Progenitor cell of endocrine pancreas (in vitro differentiated cells): ENCODE results near the gene IPO9. TPM values are rescaled to one million over a fixed set of nuclear protein-coding genes. Genes with fewer than 3 reads are reported as not detected.

Experiments
- DNase-seq: peaks from one replicate; pipeline ENCODE4 v3.0.0; 2021; ENCODE audit warnings: low spot score; ENCODE audit not compliant: unreplicated experiment
- H3K27ac Mint-ChIP-seq: 2 replicates; pipeline ENCODE4 v1.8.0; 2021; ENCODE audit warnings: mild to moderate bottlenecking, moderate library complexity, mixed read lengths
- H3K27me3 Mint-ChIP-seq: 2 replicates; pipeline ENCODE4 v1.8.0; 2021; ENCODE audit warnings: mixed read lengths
- H3K36me3 Mint-ChIP-seq: 2 replicates; pipeline ENCODE4 v1.8.0; 2022; ENCODE audit warnings: mixed read lengths; ENCODE audit not compliant: insufficient read depth
- H3K4me1 Mint-ChIP-seq: 2 replicates; pipeline ENCODE4 v1.8.0; 2021; ENCODE audit warnings: low read depth, mixed read lengths
- H3K4me3 Mint-ChIP-seq: 2 replicates; pipeline ENCODE4 v1.8.0; 2021; ENCODE audit warnings: low read depth, mild to moderate bottlenecking, moderate library complexity, mixed read lengths
- H3K9me3 Mint-ChIP-seq: 2 replicates; pipeline ENCODE4 v1.8.0; 2021; ENCODE audit warnings: low read depth, mixed read lengths
- CTCF ChIP-seq: fragments of 200-600 bp; sonication (generic); IDR thresholded peaks from one replicate; pipeline ENCODE4 v1.5.0; 2021; ENCODE audit warnings: antibody characterized with exemption, mild to moderate bottlenecking; ENCODE audit not compliant: unreplicated experiment
- total RNA-seq: library from RNA; stranded (reverse); gene quantifications from 2 replicates; pipeline ENCODE4 v1.2.1, GENCODE V29; 2021

The IPO9 gene
- total RNA-seq, 1 donor from 2014 or later, result 99.8 TPM

DNA sequence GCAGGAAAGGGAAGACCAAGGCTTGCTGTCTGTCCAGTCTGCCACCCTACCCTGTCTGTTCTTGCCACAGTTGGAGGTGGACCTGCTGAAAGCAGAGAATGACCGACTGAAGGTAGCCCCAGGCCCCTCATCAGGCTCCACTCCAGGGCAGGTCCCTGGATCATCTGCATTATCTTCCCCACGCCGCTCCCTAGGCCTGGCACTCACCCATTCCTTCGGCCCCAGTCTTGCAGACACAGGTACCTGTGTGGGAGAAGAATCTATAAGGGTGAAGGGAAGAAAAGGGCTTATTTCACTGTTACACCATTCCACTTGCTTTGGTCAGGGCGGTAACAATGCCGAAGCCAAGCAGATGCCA lies 20.3 kb upstream of the IPO9 start:
- Mint-ChIP-seq H3K9me3 (no peaks in the 10 kb centered on the region), H3K27me3 (no peaks in the 10 kb centered on the region), H3K4me3 (no peak overlapping the region), H3K27ac (no peak overlapping the region), H3K36me3 (peaks cover 43% of the 10 kb centered on the region), H3K4me1 (no peaks in the 10 kb centered on the region)
- DNase-seq, result no peak
- no peak for TF ChIP-seq CTCF

- H3K9me3 Mint-ChIP-seq, result no peaks in the 10 kb centered on the region
- H3K36me3 Mint-ChIP-seq, result peaks cover 40% of the 10 kb centered on the region
- H3K4me1 Mint-ChIP-seq, result no peaks in the 10 kb centered on the region
- no peak overlapping the region for H3K4me3 Mint-ChIP-seq
- TF ChIP-seq CTCF, result no peak
- no peak for DNase-seq
- no peaks in the 10 kb centered on the region for H3K27me3 Mint-ChIP-seq
- H3K27ac Mint-ChIP-seq, result no peak overlapping the region
These were observed 19.1 kb upstream of the IPO9 start for GRCh38 chr1:201809876-201810275.

GRCh38 chr1:201810466-201811216 lies 18.3 kb upstream of the IPO9 start:
- no peak for TF ChIP-seq CTCF
- H3K27me3 Mint-ChIP-seq, result no peaks in the 10 kb centered on the region
- H3K9me3 Mint-ChIP-seq, result no peaks in the 10 kb centered on the region
- H3K36me3 Mint-ChIP-seq, result peaks cover 42% of the 10 kb centered on the region
- H3K4me3 Mint-ChIP-seq, result no peak overlapping the region
- H3K27ac Mint-ChIP-seq, result no peak overlapping the region
- no peak for DNase-seq
- no peaks in the 10 kb centered on the region for H3K4me1 Mint-ChIP-seq

DNA sequence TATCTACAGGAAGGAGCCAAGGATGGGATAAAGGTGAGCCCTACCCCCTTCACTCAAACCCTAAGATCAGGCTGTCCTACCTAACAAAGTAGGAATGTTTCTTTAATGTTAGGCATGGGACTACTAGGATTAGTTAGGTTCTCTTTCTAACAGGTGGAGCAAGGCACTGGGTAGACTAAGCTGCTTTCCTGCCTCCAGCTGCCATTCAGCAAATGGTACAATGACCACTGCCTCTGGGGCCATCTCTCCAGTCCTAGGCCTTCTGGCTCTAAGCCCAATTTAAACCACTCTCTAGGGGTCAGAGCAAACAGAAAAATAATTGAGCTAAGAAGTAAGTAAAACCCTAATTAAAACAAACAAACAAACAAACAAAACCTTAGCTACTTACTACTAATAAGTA lies 15.7 kb upstream of the IPO9 start:
- H3K9me3 Mint-ChIP-seq, result no peaks in the 10 kb centered on the region
- H3K36me3 Mint-ChIP-seq, result peaks cover 41% of the 10 kb centered on the region
- DNase-seq, result no peak
- no peak overlapping the region for H3K4me3 Mint-ChIP-seq
- no peak for TF ChIP-seq CTCF
- H3K27ac Mint-ChIP-seq, result peak overlapping the region; percentile 56
- no peaks in the 10 kb centered on the region for H3K27me3 Mint-ChIP-seq
- H3K4me1 Mint-ChIP-seq, result no peaks in the 10 kb centered on the region

DNA sequence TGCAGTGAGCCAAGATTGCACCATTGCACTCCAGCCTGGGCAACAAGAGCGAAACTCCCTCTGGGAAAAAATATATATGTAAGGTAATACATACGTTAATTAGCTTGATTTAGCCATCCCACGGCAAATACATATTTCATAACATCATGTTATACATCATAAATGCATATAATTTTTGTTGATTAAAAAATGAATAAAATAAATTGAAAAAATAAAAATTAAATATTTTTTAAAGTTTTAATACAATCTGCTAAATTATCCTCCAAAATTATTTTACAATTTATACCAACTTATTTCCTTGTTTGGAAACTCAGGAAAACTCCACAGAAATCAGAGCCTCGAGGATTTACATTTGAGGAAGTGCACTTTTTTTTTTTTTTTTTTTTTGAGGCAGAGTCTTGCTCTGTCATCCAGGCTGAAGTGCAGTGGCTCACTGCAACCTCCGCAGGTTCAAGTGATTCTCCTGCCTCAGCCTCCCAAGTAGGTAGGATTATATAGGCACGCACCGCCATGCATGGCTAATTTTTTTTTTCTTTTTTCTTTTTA lies 12.6 kb upstream of the IPO9 start:
- no peak for TF ChIP-seq CTCF
- no peak overlapping the region for H3K27ac Mint-ChIP-seq
- H3K9me3 Mint-ChIP-seq, result no peaks in the 10 kb centered on the region
- DNase-seq, result no peak
- no peaks in the 10 kb centered on the region for H3K4me1 Mint-ChIP-seq
- H3K27me3 Mint-ChIP-seq, result no peaks in the 10 kb centered on the region
- H3K36me3 Mint-ChIP-seq, result peaks cover 40% of the 10 kb centered on the region
- H3K4me3 Mint-ChIP-seq, result no peak overlapping the region
